Stimulated activated CD4-positive, alpha-beta T cell treated with anti-CD3 and anti-CD28 coated beads, Interleukin-12 subunit alpha, Interleukin-12 subunit beta, amount 100 ng/mL, for 24 hours (primary cell): ENCODE data around the gene DDIT4.
A peak's percentile ranks its signal among the peaks of the same experiment; 100 is the strongest.
"Not testable (repeated sequence)": the region's sequence is repeated elsewhere in the genome, so short reads cannot be mapped to it uniquely, and the experiment has no call there.

Source experiments
- DNase-seq, 2 experiments: peaks; one replicate each; pipeline ENCODE4 v3.0.0-alpha.2; 2020; ENCODE audit warnings: low read depth in 2 of 2

The DDIT4 gene

DNA sequence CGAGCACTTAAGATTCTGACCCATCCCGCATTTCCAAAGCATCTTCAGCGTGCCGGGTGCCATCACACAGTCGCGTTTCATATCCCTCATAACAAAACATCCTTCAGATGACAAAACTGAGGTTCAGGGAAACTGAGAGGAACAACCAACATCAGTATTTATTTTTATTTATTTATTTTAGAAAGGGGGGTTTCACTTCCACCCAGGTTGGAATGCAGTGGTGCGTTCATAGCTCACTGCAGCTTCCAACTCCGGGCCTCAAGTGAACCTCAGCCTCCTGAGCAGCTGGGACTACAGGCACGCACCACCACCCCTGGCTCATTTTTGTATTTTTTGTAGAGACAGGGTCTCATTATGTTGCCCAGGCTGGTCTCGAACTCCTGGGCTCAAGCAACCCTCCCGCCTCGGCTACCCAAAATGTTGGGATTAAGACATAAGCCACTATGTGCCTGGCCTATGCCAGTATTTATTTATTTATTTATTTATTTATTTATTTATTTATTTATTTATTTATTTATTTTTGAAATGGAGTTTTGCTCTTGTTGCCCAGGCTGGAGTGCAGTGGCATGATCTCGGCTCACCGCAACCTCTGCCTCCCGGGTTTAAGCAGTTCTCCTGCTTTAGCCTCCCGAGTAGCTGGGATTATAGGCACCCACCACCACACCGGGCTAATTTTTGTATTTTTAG, 24.4 kb upstream of the DDIT4 start:
- not testable (repeated sequence) for DNase-seq

DNA sequence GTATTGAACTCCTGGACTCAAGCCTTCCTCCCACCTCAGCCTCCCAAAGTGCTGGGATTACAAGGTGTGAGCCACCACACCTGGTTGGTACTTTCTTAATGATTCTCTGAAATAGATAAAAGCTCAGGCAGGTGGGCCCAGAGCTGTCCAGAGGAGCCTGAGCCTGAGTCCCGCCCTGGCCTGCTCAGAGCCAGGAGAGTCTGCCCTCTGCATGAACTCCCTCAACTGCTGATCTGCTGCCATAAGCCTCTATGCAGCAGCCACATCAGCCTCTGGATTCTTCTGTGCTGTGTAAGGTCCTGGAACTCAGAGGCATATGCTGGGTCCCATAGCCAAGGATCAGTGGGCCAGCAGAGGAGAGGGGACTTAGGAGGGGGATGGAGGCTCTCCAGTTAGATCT, 23.1 kb upstream of the DDIT4 start:
- no peak for DNase-seq

DNA sequence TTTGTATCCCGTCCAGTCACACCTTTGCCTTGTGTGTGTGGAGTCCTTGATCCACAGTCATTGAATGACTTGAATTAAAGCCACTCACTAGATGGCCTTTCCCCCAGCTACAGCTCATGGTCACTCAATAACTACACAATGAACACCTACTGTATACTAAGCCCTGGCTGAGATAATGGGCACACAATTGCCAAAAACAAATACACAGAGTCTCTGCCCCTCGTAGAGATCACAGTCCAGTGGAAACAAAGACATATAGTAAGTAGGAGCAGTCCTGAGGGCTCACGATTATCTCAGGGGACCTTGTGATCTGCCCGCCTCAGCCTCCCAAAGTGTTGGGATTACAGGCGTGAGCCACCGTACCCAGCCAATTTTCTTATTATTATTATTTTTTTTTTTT, 22.1 kb upstream of the DDIT4 start:
- no peak for DNase-seq

DNA sequence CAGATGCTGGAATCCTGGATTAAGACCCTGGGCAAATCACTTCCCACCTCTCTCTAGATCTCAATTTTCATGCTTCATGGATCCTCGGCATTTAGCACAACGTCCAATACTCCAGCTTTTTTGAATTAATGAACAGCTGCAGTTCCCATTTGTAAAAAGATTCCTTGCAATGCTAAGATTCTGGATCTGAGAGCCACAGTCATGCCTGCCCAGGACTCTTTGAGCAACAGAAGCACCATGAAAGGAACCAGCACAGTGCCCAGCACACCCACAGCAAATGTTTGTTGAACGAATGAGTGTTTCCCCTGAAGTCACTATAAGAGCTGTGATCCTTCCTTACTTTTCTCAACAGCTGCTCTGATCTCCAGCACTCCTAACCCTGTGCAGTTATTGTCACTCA, 20.8 kb upstream of the DDIT4 start:
- no peak for DNase-seq

DNA sequence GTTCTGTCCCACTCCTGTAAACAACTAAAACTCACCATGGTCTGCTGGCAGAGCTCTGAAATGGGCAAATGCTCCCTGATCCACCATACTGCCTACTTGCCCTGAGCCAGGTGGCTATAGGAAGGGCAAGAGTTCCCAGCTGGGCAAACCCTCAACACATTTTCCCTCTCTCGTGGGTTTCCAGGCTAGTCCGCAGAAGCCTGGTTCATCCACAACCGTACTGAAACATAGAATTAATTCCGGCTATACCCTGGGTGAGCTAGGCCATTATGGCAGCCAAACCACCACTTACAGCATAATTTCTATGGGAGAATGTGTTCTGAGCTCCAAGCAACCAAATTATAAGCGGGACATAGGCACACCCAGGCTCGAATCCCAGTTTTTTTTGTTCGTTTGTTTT, 20.1 kb upstream of the DDIT4 start:
- DNase-seq, result no peak

DNA sequence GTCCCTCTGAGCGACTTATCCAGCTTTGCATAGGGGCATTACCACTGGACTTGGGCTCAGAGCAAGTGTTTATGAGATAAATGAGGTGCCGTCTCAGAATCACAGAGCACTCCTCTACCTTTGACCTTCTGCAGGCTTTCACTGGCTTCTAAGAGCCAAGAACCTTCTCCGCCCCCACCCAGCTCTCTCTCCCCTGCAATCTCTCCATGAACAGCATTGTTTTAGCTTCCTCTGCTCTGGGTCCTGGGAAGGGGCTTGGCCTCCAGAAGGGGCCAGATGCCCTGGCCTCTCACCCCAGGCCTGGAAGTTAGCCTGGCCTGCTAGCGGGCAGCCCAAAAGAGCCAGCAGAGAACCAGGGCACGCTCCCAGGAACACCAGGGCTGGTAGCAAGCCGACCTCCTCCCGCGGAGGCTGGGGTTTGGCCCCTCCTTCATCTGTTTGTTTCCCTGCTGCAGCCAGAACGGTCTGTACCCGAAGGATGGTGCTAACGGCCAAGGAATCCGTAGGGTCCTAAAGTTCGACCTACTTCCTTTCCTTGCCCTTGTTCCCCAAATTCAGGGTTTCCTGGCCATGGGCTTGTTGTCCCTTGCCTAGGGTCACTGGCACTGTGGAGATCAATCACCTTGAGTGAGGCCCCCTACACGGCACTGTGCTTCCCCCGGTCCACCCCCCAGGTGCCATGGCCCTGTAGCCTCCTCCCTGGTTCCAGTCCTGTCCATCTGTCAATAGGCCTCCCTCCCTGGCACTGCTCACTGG, 18.7 kb upstream of the DDIT4 start:
- DNase-seq, result no peak

DNA sequence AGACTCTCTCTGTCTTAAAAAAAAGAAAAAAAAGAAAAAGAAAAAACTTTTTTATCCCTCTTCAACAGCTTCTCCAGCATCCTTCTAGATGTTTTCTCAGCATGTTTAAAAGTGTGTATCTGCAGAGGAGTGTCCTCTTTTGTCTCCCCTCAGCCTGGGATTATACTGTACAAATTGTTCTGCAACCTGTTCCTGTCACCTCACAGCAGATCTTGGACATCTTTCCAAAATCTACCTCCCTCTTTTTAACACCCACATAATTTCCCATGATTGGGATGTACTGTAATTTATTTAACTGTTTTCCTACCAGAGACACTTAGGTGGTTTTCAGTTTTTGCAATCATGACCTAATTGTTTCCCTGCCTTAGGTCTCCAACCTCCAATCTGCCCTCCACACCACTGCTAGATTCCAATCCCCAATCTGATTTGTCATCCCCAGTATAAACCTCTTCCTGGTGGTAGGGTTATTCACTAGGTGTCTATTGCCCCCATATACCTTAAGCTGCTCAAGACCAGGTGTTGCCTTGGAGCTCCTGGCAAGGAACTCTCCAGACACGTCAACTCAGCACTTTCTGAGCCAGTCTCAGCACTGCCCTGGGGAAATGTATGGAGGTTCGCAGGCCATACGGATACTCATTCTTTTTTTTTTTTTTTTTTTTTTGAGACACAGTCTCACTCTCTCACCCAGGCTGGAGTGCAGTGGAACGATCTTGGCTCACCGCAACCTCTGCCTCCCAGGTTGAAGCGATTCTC, 17.6 kb upstream of the DDIT4 start:
- no peak for DNase-seq

DNA sequence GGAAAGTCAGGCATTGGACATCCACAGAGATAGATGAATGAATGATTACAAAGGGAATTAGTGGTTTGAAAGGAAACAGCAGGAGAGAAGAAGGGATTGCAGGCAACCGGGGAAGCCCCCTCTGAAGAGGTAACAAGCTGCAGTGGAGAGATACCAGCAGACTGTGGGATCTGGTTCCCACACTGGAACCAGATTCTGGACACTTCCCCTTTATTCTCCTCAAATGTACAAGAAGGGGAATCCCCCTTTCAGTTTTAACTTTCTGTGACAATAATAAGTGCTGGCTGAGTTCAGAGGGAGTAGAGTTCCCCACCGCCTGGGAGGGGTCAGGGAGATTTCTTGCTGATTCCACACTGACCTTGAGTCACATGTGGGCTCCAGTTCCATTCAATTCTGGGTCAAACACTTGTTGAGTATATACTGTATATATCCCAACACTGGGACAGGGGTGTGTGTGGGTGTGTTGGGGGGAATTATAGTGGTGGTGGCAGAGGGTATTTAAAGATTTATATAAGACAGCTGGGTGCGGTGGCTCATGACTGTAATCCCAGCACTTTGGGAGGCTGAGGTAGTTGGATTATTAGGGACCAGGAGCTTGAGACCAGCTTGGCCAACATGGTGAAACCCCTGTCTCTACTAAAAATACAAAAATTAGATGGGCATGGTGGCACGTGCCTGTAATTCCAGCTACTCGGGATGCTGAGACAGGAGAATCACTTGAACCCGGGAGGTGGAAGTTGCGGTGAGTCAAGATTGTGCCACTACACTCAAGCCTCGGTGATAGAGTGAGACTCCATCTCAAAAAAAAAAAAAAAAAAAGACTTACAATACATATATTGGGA, 16.5 kb upstream of the DDIT4 start:
- DNase-seq, result no peak

DNA sequence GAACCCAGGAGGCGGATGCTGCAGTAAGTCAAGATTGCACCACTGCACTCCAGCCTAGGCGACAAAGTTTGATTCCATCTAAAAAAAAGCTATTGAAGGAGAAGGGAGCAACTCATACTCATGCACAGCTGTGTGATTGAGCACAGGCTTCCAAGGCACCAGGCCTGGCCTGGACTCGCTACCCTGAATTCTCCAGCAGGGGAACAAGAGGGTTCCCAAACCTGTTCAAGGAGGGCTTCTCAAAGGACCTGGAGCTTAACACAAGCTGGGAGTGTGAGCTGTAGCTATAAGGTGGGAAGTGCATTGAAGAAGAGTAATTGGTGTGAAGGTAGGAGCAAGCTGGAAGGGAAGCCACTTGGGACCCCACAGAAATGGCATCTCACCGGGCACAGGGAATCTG, 15.1 kb upstream of the DDIT4 start:
- no peak for DNase-seq

DNA sequence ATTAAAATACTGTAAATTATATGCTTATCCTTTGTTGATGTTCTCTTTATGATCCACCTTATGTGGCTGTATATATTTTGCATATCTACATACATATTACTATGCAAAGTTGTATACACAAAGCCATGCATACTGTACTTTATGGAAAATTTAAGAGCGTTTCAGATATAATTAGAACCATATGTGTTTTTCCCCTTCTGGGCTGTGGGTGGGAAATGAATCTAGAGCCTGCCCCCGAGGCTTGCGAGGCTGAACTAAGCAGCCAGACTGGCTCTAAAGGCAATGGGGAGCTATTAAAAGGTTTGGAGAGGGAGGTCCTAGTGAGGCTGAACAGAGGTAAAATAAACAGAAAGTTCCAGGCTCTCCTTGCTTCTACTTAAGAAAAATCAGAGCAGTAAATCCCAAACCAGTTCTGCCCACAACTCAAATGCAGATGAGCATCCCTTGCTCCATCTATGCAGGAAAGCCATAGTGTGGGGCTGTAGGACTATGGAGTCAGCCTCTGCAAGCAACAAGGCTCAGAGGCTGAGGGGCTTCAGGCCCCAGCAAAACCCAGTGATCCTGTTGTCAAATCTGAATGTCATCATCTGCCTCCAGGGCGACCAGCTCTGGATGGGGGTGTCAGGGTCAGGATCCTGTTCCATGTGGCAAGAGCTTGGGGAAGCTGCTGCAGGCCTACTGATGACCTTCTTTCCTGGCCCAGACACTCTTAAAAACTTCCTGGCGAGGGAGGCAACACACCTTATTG, 14.1 kb upstream of the DDIT4 start:
- DNase-seq, result no peak

DNA sequence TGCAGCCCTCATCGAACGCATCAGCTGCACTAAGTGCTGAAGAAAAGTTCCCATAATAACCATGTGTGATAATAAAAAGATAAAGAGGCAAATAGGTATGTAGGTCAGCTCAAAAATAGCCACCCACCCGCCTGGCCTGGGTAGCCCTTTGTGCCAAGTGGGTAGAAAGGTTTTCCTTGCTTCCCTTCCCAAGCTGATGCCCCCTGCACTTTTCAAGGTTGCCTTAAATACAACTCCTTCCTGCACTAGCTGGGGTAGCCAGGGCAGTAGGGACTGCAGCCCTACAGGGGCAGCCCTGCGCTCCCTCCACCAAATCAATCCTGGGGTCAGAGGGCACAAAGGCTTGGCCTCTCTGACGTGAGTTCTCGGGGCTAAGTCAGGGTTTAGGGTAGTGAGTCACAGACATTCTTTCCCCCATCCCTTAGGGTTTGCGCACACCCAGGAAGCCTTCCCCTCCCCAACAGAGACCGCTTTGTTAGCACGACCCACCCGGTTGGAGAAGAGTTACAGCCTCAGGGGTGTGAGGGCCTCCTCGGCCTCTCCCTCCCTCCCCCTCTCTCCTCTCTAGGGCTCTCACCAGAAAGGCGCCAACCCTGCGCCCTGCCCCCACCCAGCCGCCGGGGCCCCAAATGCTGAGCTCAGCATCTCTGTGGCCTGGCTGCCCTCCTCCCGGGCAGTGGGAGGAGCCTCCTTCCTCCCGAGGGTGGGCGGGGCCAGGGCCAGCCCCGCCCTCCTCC, 13.3 kb upstream of the DDIT4 start:
- peak; percentile 71 to 87 for DNase-seq

DNA sequence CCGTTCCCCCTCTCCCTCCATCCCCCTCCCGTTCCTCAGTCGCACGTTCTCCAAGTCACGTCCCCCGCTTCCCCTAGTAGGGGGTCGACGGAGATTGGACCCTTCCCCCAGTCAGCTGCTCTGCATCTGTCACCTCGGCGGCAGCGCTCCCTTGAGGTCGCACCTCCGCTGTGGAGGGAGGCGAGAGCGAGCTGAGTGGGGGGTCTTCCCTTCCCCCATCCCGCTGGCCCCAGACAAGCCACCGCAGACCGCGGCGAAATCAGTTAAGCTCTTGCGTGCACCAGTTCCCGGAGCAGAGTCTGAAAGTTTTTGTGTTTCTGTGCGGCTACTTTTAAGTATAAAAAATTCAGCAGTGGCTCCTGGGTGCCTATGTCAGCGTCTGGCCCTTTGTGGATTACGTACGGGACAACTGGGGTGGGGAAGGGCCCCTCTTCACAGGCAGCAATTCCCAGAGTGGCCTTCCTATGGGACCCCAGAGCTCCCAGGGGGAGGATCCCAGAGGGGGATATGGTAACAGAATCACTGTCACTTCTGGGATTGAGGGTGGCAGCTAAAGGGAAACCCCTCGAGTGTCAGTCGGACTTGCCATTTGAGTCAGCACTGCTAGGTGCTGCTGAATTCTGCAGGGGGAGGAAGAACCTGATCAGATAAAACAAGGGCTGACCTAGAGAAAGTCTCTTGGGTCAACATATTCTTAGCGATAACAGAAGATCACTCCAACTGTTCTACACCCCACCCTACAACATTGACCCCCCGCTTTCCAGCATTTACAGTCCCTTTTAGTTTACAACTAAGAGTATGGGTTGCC, 12.5 kb upstream of the DDIT4 start:
- DNase-seq, result no peak

DNA sequence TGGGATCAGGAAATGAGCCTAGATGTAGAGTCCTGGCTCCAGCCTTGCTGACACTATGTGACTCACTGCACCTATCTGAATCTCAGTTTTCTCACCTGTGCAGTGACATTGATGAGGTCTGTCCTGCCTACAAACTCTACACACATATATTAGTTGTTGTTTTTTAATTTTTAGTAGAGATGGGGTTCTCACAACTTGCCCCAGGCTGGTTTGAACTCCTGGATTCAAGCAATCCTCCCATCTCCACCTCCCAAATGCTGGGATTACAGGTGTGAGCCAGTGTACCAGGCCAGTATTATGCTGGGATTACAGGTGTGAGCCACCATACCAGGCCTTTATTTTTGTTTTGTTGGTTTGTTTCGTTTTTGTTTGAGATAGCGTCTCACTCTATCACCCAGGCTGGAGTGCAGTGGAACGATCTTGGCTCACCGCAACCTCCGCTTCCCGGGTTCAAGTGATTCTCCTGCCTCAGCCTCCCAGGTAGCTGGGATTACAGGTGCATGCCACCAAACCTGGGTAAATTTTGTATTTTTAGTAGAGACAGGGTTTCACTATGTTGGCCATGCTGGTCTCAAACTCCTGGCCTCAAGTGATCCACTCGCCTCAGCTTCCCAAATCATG, 11.8 kb upstream of the DDIT4 start:
- DNase-seq, result no peak

DNA sequence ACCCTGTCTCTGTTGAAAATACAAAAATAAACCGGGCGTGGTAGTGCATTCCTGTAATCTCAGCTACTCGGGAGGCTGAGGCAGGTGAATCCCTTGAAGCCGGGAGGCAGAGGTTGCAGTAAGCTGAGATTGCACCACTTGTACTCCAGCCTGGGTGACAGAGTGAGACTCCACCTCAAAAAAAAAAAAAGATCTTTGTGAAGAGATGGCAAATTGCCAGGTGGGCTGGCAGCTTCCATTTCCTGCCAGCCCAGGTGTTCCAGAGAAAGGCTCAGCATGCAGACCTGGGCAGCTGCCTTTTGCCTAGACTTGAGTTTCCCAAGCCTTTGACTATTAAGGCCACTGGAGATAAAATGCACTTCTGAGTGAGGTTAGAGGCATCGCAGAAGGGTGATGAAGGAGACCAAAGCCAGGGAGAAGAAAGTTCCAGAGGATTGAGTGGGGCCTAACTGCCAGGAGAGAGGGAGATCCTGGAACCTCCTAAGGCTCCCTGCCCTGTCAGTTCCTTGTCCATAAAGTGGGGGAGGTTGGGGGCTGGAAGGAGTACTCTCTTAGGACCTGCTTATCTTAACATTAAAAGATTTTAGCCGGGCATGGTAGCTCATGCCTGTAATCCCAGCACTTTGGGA, 10.0 kb upstream of the DDIT4 start:
- DNase-seq, result no peak

DNA sequence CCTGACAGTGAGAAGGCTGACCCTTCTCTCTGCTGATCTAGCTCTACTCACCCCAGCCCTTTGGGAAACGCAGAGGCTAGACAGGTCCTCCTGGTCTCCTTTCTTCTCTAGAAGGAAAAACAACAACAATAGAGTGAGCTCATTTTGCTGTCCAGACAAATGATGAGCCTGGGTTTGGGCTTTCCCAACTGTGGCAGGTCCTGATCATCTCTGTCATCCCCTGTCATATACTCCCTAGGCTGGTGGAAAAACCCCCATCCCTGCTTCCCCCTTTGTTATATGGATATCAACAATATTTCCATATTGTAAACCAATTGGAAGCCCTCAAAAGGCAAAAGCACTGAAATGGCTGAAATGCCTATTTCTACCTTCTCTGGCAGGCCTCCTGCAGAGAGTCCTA, 9.2 kb upstream of the DDIT4 start:
- DNase-seq, result no peak

DNA sequence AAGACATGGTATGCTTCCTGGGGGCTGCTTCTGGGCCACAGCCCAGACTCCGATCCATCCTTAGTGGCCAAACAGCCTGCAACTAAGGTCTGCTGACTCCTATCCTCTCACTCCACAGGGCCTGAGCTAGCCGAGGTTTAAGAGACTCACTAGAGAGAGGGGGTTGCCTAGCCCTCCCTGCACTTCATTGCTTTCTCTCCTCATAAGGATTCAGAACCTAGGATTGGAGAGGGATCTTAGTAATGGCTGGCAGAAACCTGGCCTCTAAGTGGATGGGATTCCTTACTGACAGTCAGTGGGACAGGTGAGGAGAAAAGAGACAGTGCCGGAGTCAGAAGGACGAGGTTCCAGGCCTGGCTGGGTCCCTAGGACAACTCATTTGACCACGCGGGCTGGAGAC, 8.2 kb upstream of the DDIT4 start:
- DNase-seq, result no peak

DNA sequence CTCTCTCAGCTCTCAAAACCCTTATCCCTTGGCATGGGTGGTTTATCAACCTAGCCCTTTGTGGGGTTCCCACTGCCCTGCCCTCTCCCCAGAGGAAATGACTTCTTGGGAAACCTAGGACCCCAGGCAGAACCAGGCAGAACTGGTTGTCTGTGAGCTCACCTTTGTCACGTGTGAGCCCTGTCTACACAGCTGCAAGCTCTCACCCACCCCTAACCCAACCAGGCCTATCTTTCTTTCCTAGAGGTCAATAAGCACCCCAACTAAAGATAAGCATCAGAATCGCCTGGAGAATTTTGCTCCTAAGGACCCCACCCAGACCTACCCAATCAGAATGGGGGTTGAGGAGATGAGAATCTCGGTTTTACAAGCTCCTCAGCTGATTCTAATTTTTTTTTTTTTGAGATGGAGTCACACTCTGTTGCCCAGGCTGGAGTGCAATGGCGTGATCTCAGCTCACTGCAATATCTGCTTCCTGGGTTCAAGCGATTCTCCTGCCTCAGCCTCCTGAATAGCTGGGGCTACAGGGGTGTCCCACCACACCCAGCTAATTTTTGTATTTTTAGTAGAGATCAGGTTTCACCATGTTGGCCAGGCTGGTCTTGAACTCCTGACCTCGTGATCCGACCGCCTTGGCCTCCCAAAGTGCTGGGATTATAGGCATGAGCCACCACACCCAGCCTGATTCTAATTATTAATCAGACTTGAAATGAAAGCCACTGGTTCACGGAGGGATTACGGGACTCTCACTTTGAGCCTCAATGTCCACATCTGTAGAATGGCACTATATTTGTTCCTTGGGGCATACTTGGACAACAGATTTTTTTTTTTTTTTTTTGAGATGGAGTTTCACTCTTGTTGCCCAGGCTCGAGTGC, 7.5 kb upstream of the DDIT4 start:
- no peak for DNase-seq

DNA sequence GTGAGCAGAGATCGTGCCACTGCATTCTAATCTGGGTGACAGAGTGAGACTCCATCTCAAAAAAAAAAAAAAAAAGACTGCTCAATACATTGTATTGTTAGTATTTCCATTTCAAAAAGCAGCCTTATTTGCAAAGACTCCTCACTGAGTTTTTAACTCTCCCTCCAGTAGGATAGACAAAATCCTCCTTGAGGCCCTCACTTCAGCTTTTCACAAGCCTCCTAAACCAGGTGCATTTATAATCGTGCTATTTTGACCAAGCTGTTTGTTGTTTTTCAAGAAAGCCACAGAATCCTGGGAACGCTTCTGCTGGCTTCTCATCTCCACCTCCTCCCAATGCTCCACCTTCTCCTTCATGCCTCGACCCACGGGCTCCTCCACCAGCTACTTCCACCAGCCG, 6.3 kb upstream of the DDIT4 start:
- no peak for DNase-seq
